ENCODE results near the gene BAMBI. TPM values are rescaled to one million over a fixed set of nuclear protein-coding genes. Genes with fewer than 3 reads are reported as not detected.

Gene BAMBI
- total RNA-seq, 1 experiment from 2014 or later: 6.2 TPM

DNA sequence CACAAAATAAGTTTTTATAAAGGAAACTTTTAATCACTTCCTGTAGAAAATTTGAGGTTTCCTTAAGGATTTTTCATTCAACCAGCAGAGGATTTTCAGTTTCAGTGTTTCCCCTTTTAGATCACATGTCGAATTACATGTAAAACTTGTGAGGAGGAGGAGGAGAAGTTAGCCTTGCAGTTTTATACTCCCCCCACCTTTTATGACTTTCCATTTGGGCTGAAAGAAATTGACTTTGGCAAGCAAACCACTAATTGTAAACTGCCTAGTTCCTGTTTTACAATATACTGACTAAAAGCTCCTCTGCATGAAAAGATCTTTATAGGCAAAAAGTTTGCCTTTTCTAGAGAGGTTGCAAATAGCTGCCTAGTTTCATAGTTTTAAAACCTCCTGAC lies 3.0 kb downstream of the BAMBI start:
- BruUV-seq (replicated peaks): no TSS peak
- DNase-seq (ENCODE audit: low read depth, low spot score) (no peak), ATAC-seq (no peak)
- peaks cover 24% of the 10 kb centered on the region for H3K79me2 ChIP-seq (ENCODE audit: insufficient read depth, low read length)
- H3K27ac ChIP-seq (ENCODE audit: low read depth, low read length): no peak overlapping the region
- H4K20me1 ChIP-seq (ENCODE audit: insufficient read depth): no peaks in the 10 kb centered on the region
- no peaks in the 10 kb centered on the region for H3K9me3 ChIP-seq (ENCODE audit: control insufficient read depth in 1 of 2, insufficient read depth in 1 of 2, low read depth in 1 of 2, low read length in 2 of 2)
- H3K4me2 ChIP-seq (ENCODE audit: low read length): no peak overlapping the region
- H3K4me1 ChIP-seq (ENCODE audit: control insufficient read depth in 1 of 2, insufficient read depth in 2 of 2, low read length in 2 of 2): peaks cover 9 to 26% of the 10 kb centered on the region in 2 experiments
- no peaks in the 10 kb centered on the region for H3K9me2 ChIP-seq (ENCODE audit: insufficient read depth)
- H2AFZ ChIP-seq (ENCODE audit: low read depth, low read length, poor library complexity, severe bottlenecking): no peak overlapping the region
- H3K27me3 ChIP-seq (ENCODE audit: insufficient read depth, low read length): peaks cover 6% of the 10 kb centered on the region; the same call in 1 of the 2 replicates
- intact Hi-C loops (cut with micrococcal nuclease): no loop called here
- H3K4me3 ChIP-seq (replicated peaks in 1 of 2; ENCODE audit: low read depth in 1 of 2, low read length in 2 of 2): no peak overlapping the region
- TF ChIP-seq ELF1 (IDR thresholded peaks at IDR 0.05; ENCODE audit: borderline replicate concordance, low read depth) (no peak), FOSL1 (IDR thresholded peaks at IDR 0.05; ENCODE audit: low read depth) (no peak), JUND (IDR thresholded peaks at IDR 0.05) (no peak), EZH2phosphoT487 (IDR thresholded peaks at IDR 0.05; ENCODE audit: borderline replicate concordance) (no peak), CEBPB (IDR thresholded peaks at IDR 0.05; ENCODE audit: low read depth) (no peak), ZNF274 (IDR thresholded peaks at IDR 0.05; ENCODE audit: low read depth, low read length) (no peak)
- TF ChIP-seq, protein P1, sequence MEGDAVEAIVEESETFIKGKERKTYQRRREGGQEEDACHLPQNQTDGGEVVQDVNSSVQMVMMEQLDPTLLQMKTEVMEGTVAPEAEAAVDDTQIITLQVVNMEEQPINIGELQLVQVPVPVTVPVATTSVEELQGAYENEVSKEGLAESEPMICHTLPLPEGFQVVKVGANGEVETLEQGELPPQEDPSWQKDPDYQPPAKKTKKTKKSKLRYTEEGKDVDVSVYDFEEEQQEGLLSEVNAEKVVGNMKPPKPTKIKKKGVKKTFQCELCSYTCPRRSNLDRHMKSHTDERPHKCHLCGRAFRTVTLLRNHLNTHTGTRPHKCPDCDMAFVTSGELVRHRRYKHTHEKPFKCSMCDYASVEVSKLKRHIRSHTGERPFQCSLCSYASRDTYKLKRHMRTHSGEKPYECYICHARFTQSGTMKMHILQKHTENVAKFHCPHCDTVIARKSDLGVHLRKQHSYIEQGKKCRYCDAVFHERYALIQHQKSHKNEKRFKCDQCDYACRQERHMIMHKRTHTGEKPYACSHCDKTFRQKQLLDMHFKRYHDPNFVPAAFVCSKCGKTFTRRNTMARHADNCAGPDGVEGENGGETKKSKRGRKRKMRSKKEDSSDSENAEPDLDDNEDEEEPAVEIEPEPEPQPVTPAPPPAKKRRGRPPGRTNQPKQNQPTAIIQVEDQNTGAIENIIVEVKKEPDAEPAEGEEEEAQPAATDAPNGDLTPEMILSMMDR (IDR thresholded peaks at IDR 0.05 in 2 of 3, conservative IDR thresholded peaks at IDR 0.05 in 1 of 3; ENCODE audit: borderline replicate concordance in 1 of 3, insufficient read depth in 1 of 3, low read depth in 2 of 3, low read length in 2 of 3): no peak
- TF ChIP-seq, protein P2, sequence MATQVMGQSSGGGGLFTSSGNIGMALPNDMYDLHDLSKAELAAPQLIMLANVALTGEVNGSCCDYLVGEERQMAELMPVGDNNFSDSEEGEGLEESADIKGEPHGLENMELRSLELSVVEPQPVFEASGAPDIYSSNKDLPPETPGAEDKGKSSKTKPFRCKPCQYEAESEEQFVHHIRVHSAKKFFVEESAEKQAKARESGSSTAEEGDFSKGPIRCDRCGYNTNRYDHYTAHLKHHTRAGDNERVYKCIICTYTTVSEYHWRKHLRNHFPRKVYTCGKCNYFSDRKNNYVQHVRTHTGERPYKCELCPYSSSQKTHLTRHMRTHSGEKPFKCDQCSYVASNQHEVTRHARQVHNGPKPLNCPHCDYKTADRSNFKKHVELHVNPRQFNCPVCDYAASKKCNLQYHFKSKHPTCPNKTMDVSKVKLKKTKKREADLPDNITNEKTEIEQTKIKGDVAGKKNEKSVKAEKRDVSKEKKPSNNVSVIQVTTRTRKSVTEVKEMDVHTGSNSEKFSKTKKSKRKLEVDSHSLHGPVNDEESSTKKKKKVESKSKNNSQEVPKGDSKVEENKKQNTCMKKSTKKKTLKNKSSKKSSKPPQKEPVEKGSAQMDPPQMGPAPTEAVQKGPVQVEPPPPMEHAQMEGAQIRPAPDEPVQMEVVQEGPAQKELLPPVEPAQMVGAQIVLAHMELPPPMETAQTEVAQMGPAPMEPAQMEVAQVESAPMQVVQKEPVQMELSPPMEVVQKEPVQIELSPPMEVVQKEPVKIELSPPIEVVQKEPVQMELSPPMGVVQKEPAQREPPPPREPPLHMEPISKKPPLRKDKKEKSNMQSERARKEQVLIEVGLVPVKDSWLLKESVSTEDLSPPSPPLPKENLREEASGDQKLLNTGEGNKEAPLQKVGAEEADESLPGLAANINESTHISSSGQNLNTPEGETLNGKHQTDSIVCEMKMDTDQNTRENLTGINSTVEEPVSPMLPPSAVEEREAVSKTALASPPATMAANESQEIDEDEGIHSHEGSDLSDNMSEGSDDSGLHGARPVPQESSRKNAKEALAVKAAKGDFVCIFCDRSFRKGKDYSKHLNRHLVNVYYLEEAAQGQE (IDR thresholded peaks at IDR 0.05; ENCODE audit: low read depth): no peak
- RAD21 ChIA-PET (ENCODE audit: low non-redundant PET in 1 of 2, low total read pairs in 2 of 2, uncharacterized antibody in 2 of 2, unreplicated experiment in 2 of 2): no interaction called here
- POLR2A ChIA-PET: no interaction called here
- CTCF ChIA-PET: interaction anchor here (2.2 kb wide), 1 partner anchor 16 kb away, joined by 5 read pairs; no protein-coding TSS in a partner anchor
- H3K9ac ChIP-seq (ENCODE audit: low read length): no peak overlapping the region
- H3K36me3 ChIP-seq (ENCODE audit: control insufficient read depth in 1 of 2, insufficient read depth in 2 of 2, low read length in 2 of 2): peaks cover 4 to 10% of the 10 kb centered on the region in 2 experiments; a peak in 2 of 4 replicates
